Measurements from ENCODE around the gene POLR2C.

Gene POLR2C

DNA sequence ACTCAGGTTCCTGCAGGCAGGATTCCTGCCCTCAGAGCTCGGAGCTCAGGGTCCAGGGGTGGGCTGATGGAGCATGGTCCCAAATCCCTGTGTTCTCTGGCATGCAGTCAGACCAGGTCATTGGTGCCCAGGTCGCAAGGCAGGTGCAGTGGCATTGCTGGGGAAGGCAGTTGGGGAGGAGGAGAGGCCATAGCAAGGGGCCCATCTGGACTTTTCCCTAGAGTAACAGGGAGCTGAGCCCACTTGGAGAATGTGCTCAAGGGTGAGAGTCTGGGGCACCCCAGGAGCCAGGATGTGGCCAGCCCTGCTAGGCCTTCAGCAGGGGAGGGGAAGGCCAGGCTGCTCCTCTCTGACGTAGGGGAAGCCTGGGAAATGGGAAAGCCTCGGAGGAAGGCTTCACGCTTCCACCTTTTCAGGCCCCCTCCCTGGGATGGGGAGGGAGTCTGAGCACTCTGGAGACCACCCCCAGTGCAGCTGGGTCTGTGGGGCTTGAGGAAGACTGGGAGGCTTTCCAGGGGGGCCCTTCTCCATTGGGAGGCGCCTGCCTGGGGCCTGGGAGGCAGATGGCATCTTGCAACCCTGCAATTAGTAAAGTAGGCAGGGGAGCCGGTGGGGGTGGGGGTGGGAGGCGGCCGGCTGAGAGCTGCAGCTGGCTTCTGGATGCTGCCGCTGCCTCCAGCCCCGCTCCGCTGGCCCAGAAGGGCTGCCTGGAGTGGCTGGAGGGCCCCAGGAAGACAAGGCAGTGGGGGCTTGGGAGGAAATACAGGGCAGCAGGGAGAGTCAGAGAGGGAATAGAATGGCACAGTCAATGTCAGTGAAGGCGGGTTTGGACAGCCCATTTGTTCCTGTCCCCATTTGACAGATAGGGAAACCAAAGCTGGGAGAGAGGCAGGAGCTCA is 44.9 kb downstream of the POLR2C start:
- DNase-seq, result peak; percentile 68

DNA sequence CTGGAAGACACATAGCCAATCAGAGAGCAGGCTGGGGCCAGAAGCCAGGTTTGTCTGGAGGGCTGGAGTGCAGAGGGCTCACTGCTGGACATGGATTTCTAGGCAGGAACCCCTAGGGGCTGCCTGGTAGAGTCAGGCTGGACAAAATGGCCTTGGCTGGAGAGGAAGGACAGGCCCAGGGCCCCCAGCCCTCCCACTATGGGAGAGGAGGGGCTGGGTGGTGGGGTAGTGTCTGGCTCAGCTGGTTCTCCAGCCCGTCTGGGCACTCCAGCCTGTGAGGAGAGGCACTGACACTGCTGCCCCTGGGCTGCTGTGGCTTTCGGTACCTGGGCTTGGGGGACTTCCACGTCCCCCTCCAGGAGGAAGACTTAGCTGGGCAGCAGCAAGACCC is 45.6 kb downstream of the POLR2C start:
- no peak for DNase-seq

DNA sequence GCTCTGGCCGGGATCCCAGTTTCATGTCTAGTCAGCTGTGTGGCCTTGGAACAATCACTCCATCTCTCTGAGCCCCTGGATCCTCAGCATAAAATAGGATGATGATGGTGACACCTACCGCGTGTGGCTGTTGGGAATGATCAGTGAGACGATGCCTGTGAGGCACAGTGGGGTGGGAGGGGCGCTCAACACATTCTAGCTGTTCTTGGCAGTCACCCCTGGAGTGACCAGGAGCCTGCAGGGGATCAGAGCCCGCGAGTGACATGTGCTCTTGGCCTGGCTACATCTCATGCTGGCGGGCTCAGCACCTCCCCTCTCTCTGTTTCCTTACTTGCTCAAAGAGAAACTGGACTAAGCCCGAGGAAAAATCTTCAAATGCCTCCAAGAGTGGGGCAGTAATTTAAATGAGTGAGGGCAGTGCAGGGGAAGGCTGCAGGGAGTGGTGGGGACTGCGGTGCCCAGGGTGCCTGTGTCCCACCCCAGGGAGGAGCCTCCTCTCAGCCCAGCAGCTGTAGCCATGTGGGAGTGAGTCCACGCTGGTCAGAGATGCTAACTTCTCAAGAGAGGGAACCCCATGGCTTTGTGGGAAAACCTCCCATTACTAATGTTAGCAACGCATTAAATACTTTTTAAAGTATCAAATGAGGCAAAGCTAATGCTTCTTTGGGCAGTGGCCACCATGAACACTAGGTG is 46.9 kb downstream of the POLR2C start:
- DNase-seq, result no peak

- no peak for DNase-seq
These were observed 47.8 kb downstream of the POLR2C start for GRCh38 chr16:57510016-57510871.

DNA sequence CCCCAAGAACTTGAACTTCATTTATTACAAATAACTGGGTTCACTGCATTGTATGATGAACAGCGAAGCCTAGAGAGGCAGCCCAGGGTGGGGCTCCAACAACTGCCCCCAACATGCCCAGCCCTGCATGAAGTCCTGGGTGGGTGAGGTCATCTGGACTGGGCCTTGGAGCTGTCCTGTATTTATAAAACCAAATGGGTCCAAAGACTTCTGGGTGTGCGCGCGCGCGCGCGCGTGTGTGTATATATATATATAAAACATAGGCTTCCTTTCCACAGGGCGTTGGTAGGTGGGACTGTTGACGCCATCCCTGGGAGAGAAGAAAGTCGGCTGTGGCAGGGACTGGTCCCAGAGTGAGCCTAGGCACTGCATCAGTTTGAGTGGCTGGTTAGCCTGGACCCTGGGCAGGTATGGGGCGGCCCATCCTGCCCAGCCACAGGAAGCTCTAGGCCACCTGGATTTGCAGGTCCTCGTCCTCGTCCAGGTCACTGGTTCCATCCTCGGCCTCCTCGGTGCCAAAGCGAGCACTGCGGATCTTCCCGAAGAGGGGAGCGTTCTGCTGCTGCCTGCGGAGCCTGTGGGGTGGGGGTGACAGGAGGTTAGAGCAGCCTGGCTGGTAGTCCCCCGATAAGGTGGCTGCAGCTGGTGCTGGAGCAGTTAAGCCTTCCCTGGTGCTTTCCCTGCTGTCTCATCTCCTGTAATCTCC is 50.0 kb downstream of the POLR2C start:
- no peak for DNase-seq

GRCh38 chr16:57513371-57514102 is 51.1 kb downstream of the POLR2C start:
- DNase-seq, result no peak

GRCh38 chr16:57514371-57514770 is 51.9 kb downstream of the POLR2C start:
- DNase-seq, result no peak

- DNase-seq, result no peak
These were observed 52.5 kb downstream of the POLR2C start for GRCh38 chr16:57514791-57515600.

DNA sequence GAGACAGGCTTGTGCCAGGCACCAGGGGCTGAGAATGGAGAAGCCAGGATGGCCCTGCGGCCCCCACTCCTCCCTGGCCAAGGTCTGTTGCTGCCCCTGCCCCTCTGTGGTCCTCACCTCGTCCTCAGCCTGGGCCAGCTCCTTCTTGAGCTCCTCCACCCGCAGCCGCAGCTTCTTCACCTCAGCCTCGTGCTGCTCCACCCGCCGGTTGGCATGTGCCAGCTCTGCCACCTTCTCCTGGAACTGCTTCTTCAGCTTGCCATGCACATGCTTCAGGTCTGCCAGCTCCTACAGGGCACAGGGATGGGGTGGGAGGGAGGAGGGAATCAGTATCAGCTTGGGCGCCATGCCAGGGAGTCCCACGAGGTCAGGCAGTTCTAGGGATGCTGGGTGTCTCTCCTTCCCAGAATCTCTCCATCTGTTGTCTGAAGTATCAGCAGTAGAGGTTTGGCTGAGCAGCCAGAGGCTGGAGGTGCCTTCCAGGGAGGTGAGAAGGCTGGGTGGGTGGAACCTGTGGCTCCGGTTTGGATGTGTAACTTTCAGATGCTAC is 53.8 kb downstream of the POLR2C start:
- DNase-seq, result no peak

DNA sequence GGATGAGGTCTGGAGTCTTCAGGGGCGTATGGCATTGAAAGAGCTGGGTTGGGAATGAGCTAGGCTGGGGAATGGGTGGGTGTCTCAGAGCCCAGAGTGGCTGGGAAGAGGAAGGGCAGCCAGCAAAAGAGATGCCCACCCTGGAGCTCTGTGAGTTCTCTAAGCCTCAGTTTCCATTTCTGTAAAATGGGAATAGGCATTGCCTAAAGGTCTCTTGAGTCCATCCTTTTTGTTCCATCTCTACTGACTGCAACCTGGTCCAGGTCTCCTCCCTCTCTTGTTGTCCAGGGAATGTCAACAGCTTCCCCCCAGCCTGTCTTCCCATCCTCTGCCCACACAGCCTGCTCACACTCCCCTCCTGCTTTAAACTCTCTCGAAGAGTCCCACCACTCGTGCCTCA is 54.3 kb downstream of the POLR2C start:
- DNase-seq, result no peak

GRCh38 chr16:57517397-57518367 is 55.2 kb downstream of the POLR2C start:
- DNase-seq, result no peak

DNA sequence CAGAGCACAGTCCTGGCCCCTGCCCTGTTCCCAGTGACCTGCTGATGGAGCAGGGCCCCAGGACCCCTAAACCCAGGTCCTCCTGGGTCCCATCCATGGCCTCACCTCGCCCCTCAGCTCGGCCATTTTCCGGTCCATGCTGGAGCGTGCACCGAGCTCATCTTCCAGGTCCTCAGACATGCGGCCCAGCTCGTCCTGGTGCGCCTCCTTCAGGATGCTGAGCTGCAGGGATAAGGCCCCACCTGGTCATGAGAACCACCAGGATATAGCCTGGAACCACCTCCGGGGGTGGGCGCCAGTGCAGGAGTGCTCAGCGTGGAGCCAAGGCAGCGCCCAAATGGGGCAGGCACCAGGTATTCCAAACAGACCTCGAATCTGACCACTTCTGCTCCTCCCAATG is 56.0 kb downstream of the POLR2C start:
- no peak for DNase-seq

DNA sequence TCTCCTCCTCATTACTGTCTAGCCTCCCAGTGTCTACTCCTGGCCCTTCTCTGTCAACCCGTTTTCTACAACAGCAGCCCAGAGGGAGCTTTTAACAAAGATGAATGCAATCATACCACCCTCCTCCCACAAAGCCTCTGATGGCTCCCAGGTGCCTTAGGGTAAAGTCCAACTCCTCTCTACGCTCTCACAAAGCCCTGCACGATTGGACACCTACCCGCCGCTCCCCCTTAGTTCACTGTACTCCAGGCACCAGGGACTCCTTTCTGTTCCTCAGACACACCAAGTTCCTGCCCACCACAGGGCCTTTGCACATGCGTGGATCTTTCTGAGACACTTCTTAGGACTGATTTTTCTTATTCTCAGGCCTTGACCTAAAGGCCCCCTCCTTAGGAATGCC is 56.4 kb downstream of the POLR2C start:
- no peak for DNase-seq

- no peak for DNase-seq
These were observed 57.4 kb downstream of the POLR2C start for GRCh38 chr16:57519796-57520360.
